SIG-M5 (cell line): Measurements from ENCODE around the gene HAO1.

Source experiments
- DNase-seq: peaks from one replicate; lab custom pipeline; 2025; lab: John Stamatoyannopoulos, UW

Gene HAO1

DNA sequence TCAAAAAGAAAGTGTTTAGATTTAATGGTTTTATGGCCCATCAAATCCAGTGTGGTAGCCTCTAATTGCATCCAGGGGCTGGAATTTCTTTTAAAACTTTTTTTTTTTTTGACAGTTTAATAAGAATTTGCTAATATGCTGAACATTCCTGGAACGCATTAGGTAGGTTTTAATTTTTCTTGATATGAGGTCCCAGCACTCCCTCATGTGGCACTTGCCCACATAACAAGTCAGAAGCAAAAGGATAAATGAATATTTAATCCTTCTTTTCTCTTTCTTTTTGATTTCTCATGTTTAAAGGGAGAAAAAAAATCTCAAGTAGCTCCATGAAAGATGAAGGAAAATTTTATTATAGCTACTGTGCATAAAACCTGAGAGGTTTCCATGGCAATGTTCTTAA, 13.5 kb downstream of the HAO1 start:
- DNase-seq, result no peak

DNA sequence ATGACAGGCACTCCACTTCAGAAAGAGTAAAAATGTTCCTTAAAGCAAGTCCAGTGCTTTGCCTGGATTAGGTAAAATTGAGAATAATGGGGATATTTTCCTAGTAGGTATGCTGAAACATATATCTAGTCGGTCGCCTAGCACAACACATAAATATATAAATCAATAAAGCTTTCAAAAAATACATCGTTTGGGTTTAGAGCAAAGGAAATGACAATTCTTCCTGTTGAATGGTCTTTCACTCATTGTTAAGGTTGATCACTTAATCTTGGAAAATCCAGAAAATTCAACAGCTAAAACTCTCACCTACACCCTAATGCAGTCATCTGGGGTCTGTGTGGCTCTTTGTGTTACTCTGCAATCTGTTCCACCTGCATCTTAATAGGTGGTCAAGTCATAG, 13.9 kb downstream of the HAO1 start:
- no peak for DNase-seq

DNA sequence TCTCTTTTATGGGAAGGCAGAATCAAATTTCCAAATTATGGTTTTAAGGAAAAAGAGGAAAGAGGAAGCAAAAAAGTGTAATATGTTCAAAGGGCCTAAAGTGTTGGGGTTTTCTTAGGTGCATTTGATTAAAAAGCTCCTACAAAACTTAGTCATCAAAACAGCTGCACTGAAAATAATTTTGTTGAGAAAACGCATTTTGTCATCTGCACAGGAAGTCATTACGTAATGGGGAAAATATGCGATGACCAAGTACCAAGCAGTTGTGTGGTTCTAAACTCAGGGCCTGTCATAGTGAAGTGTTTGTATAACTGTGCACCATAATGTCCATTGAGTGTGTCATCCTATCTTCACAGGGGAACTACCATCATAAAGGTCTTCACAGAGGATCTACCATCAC, 15.6 kb downstream of the HAO1 start:
- no peak for DNase-seq

DNA sequence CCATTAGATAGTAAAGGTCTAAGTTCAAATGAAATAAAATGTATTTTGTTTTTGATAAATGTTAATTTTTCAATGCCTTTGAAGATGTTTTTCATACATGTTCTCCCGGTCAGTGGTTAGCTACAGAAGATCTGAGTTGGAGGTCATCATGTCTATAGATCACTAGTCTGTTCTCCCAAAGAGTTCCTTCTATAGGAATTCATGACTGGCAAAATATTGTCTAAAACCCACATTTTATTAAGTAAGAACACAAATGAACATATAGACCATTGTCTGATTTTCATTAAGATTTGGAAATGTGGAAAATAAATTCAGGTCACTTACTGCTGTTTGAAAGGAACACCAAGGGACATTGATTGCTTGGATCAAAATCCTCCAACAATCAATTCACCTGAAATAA, 23.6 kb downstream of the HAO1 start:
- no peak for DNase-seq

DNA sequence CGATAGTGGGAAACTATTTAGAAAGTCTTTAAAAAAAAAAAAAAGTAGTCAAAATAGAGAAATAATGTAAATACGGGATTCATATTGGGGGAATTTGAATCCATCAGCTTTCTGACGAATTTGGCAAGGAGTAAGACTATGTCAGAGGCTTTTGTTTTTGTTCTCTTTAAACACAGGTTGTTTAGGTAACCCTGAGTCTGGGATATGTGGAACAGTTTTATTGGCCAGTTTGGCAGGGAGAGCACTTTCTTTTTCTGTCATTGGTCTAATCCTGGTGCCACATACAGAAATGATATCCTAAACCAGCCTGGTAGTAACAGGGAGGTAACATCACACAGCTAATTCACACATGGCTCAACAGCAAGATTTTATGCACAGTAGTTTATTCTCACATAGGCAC, 27.7 kb downstream of the HAO1 start:
- DNase-seq, result no peak

DNA sequence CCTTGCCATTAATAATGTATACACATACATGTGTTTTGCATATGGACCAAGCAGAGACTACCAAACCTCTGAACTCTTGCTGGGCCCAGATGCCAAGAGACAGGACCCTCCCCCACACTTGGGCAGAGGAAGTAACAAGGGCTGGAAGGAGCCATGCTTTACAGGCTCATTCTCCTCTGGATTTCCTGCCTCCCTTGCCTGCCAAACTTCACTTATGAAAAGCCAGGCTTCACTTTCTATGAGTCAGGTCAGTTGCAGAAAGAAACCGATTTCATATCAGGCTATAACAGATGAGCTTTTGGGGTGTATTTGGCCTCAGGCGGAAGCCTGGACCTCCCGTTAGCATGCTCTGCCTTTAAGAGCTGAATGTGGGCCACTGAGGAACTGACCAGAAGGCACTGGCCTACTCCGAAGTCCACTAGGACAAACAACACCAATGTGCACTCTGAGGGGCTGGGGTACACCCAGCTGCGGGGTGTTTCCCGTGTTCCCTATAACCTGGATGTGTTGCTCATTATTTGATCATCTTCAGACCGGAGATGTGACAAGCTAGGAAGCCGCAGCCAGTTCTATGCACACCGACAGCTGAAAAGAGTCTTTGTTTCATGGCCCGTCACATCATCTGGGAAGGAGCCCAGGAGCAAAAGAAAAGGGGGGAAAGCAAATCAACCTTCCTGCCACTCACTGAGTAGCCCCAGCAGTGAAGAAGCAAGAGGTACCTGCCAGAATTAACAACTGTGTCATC, 28.5 kb downstream of the HAO1 start:
- no peak for DNase-seq

DNA sequence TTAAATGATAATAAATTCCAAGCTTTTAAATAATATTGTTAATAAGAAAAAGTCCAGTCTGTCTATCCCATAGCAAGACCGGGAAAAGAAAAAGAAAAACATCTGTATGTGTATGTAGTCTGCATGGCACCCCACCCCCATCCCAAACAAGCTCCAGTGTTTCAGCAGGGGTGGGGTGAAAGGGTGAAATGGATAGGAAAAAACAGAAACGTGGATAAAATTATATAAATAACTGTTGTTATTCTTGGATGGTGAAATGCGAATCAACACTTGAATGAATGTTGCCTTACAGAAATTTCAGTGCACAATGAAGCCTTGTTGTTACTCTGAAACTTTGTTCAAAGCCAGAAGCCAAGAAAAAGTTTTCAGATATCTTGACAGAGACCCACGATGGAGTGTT, 31.4 kb downstream of the HAO1 start:
- no peak for DNase-seq

DNA sequence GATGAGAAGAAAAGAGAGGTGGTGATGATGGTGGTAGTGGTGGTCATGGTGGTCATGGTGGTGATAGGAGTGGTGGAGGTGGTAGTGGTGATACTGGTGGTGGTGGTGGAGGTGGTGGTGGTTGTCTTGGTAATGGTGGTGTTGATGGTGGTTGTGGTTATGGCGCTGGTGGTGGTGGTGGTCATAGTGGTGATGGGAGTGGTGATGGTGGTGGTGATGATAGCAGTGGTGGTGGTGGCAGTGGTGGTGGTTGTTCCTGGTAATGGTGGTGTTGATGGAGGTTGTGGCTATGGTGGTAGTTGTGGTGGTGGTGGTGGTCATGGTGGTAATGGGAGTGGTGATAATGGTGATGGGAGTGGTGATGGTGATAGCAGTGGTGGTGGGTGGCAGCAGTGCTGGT, 36.8 kb downstream of the HAO1 start:
- DNase-seq, result no peak

DNA sequence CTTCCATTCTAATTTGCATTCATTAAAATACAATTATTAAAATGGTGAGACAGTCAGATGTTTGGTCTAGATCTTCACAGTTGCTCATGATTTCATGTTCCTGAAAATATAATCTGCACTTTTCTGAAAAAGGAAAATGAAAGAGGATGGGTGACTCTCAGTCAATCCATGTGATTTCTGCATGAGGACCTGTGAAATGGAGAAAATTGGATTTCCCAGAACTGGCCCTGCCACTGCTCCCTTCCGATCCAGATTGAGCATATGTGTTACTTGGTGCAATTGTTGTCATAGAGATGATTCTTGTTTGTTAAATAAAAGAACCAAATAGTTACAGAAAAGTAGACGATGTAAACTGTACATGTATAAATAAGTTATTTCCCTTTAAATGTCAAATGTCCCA, 37.4 kb downstream of the HAO1 start:
- no peak for DNase-seq

DNA sequence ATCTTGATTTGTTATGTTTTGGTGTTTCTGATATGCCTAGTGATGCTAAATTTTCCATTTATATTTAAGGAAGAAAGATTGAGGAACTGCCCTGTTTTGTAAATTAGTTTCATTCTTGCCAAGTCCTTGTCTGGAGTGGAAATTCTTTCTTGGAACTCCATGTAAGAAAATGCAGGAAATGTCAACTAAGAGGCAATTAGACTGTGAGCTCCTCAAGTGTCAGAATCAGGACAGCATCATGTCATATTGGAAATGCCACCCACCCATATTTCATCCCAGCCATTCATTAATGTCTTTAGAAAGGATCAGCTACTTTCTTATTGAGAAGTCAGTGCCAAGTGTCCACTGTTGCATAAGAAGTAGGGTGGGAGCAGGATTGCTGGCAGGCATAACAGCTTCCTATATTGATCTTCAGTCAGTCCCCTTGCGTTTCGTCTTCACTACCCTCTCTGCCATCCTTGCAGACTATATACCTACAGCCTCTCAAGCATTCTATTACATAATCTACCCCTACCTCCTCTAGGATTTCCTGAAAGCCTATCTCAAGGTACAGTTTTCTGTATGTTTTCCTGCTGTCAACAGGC, 42.4 kb downstream of the HAO1 start:
- DNase-seq, result no peak

DNA sequence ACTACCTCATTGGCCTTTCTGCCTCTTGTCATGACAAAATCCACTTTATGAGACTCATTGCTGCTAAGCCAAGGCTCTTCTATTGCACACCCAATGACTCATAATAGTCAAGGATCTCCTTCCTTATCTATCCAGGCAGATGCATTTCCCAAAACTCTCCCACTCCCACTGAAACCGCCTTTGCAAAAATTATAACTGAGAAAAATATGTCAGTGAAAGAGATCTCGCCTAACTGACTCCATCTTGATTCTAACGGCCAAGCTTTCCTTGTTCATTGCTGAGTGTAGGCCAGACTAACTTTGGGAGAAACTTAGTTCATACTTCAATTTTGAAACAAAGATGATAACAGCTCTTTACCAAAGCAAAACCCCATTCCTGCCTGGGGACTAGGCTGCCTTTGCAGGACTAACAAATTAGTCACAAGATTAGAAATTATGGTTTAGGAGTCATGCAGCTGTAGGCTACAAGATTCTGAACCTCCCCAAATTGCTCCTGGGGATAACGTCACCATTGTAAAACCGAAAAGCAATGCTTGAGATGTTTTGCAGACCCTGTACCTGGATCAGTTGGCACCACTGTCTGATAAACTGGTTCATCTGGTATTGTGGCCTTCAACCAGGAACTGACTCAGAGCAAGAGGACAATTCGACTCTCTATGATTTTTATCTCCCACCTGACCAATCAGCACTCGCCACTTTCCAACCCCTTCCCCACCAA, 47.1 kb downstream of the HAO1 start:
- no peak for DNase-seq

DNA sequence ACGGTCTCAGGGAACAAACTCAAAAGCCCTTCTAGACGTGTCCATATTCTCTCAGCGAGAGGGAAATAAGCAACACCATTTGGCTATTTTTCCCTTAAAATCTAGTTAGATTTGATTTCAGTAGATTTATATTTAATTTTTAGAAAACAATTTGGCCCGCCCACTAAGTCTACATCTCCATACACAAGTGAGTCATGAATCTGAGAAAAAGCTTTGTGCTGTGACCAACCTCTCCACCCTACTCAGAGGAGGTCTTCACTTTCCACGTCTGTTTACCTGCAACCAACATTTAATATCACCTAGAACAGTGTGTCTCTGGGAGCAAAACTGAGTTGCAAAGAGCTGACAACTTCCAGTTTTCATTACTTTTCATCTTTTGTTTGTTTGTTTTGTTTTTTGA, 48.6 kb downstream of the HAO1 start:
- DNase-seq, result no peak

DNA sequence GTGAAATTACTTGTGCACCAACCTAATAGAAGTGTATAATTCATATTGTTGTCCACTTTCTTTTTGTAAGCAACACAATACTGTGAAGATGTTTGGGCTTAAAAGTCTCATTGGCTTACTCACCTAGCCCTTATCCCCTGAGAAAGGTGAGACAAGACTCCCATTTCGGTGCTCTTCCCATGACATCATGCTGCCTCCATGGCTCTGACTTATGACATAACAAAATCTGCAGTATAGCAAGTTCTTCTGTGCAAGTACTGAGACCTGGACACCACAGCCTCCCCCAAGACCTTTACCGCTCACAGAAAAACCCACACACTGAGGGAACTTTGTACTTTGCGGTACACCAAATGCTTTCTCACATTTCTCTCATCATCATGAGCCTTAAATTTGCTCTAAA, 50.5 kb downstream of the HAO1 start:
- DNase-seq, result no peak

DNA sequence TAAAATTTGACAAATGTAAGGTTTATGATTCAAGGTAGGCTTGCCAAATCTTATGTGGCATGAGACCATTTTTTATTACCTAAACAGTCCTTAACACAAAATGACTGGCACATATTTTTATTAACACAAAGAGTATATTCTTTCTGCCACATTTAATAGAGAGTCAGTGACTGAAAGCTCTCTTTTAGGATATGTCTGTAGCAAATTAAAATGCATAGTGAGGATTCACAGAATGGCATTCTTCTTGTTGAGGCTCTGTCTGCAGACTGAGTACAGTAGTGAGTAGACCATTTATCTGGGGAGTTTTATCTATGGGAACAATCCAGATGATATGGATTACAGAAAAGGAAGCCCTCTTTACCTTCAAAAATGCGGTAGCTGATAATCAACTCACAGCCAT, 56.5 kb downstream of the HAO1 start:
- DNase-seq, result no peak

DNA sequence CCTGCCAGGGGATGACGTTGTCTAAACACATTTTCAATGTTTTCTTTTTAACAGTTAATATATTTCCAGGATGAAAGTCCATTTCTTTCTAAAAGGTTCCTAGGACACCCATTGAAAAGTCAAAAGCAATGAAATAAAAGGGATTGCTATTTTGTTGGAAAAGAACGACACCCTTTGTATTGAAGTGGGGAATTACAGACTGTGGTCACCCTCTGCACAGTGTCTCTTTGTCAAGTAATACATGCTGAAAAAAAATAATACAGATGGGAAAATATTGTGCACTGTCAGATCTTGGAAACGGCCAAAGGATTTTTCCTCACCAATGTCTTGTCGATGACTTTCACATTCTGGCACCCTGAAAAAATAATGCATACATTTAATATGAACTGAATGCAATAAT, 56.9 kb downstream of the HAO1 start:
- DNase-seq, result no peak

DNA sequence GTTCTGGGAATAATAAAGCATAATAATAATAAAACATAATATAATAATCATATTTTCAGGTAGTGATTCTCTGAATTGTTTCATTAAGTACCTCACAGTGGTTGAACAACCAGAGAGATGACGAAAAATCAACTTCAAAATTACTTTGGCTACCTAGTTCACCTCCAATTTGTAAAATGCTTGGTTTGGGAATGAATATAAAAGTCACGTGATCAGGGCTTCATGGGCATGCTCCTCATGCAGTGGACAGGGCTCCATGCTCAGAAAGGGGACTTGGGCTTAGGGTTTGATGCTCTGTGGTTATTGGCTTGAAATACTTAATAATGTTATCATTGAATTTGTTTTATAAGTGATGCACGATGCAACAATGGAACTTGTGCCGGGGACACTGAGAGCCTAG, 58.2 kb downstream of the HAO1 start:
- no peak for DNase-seq

DNA sequence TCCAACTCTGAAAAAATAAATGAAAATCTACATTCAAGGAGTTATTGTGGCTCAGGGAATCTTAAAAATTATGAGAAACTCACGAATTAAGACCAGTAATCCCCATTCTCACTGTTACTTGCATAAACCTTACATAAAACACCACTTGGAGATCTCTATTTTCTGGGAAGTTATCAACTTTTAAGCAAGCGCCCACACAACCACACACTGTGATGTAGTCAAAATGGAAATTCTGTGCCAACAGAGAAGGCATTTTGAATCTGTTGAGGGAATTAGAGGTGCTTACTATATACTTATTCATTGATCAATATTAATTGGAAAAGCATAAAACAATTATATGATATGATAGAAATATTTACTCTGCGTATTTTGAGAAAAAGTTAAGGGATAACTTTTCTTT, 58.7 kb downstream of the HAO1 start:
- no peak for DNase-seq

DNA sequence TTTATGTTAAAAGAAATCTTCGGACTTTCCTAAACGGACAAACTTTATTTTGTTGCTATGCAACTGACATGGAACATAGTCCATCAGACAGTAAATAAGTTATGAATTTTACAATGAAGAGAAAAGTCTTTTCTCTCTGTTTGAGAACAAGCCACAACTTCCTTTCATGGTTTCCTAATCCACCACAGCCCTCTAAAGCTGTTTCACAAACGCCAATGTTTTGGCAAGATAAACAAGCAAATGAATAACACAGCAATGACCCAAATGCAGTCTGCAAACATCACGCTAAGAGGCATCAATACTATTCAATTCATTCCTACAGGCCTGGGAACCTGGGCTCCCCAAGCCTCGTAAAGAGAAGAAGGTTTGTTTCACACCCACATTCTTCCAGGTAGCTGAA, 60.4 kb downstream of the HAO1 start:
- no peak for DNase-seq

DNA sequence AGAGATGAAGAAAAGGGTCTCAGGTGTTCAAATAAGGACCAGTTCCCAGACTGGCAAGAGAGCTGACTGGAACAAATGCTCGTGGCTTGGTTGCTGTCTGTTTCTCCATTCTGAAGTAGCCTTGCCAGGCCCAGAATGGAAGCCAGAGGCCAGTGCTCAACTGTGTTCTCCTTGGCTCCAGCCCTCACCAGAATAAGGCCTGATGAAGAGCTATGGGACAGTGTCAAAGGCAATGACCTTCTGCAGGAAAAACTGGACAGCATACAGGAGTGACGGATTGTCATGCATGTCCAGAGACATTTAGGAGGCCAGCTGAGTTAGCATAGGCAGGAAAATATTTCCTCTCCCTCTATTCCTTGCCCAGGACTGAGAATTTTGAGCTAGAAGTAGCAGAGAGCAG, 72.2 kb downstream of the HAO1 start:
- no peak for DNase-seq

DNA sequence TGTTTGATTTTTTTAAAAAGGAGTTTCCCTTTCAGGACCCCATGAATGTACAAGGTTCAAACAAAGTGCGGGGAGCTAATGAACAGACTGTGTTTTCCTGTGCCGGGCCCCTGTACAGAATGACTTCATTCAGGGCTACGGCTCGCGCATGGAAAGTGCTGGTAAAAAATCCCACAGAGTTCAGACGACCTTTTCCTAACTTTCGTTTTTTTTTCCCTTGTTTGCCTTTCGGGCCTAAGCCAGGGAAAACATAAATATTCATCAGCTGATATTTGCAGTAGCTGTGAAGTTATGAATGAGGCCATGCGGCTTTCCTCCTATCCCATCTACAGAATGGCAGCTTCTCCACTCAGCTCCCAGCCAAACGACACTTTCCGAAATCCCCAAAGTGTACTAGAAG, 74.0 kb downstream of the HAO1 start:
- no peak for DNase-seq

DNA sequence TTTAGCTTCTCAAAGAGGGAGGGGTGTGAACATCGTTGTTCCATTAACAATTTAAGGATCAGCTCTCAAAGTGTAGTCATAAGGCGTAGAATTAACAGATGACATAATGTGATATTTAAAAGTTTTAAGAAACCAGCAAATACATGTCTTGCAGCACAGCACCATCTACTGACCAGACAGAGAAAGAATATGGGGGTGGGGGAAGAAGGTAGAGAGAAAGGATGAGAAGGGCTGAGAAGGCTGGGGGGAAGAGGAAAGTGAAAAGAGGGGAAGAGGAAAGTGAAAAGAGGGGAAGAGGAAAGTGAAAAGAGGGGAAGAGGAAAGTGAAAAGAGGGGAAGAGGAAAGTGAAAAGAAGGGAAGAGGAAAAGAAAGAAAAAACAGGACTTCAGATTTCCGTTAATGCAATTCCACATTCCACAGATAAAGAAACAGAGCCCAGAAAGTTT, 80.9 kb downstream of the HAO1 start:
- DNase-seq, result no peak

DNA sequence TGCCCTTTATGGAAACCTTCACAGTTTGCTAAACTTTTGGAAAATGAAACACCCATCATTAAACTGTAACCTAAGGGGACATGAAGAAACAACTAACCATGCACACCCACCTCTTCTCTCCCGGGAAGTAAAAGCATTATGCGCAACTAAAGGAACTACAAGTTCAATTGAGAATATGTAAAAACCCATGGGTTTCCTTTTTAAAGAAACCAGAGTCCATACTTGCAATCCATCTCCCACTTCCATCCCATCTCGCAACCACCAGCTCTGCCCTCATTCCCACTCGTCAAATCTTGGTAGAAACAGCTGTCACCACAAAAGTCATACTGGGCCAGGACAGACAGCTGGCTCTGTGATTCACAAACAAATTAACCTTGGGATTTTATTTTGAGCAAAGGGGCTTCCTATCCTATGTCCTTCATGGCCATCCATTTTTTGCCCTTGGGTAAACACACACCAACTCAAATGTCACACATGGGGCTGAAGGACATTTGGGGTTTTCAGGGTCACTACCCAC, 81.5 kb downstream of the HAO1 start:
- DNase-seq, result no peak

DNA sequence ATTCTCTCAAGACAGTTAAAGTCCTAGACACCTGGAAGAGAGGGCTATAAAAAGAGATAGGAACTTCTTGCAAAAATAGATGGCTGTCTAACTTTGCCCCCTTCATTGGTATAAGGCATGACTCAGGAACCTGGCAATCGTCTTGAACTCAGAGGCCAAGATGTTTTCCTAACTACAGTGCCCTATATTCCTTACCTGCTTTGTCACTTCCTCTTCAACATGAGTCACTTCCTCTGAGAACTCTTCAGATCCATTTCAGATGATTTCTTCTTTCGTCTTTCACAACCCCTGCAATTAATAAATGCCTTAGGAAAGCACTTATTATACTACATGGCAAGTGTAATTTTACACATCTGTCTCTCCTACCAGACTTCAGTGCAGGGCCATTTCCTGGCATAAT, 83.5 kb downstream of the HAO1 start:
- no peak for DNase-seq
